NCI-H345 treated with DMSO at 0.1 percent for 48 hours (cell line): ENCODE measurements around the gene NUDT14.
A peak's percentile ranks its signal among the peaks of the same experiment; 100 is the strongest.

ENCODE experiments used
- DNase-seq: peaks from one replicate; lab custom pipeline; 2025; ENCODE audit not compliant: unreplicated experiment; lab: John Stamatoyannopoulos, UW

Gene NUDT14

DNA sequence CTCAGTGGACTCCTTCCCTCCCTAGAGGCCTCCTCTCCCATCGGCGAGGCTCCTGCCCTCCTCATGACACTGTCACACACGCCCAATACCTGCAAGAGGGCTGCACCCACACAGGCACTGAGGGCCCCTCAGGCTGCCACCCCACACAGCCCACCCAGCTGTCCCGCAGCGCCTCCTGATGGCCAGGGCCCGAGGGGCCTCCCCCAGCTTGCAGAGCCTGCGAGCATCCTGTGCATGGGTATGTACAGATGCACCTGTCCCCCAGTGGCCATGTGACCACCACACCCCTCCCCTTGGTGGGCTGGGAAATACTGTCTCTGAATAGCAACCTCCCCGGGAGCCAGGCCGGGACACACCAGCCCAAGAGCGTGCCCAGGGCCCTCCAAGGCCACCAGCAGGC lies 19.0 kb upstream of the NUDT14 start:
- no peak for DNase-seq

DNA sequence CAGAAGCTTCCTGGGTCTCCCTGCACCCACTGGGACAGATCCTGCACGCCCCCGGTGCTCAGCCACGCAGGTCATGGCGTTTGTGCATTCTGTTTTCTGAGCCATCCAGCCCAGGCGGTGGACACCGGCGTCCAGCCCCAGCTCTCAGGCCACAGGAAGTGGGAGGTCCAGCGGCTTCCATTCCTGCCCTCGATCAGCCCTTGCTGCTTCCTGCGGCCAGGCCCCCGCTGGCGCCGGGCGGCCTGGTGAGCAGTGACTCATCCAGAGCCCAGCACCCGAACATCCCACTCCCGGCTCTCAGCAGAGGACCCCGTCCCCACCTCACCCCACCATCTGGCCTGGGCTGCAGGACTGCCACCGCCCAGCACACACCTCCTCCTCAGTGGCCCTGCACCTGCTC lies 18.0 kb upstream of the NUDT14 start:
- DNase-seq, result no peak

DNA sequence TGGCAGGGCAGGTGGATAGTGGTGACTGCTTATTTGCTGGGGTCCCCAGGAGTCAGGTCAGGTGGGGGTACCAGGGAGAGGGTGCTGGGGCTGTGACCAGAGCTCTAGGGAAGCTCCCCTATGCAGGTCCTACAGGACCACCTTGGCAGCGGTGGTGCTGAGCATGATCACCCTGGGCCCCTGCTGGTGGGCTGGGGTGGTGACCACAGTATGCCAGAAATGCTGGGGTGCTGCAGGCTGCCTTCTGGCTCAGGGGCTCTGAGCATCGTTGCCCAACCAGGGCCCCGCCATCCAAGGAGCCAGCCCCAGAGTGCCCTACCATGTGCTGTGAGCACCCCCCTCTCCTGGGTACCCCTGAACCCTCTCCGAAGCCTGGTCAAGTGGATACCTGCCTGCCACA lies 17.5 kb upstream of the NUDT14 start:
- DNase-seq, result no peak

DNA sequence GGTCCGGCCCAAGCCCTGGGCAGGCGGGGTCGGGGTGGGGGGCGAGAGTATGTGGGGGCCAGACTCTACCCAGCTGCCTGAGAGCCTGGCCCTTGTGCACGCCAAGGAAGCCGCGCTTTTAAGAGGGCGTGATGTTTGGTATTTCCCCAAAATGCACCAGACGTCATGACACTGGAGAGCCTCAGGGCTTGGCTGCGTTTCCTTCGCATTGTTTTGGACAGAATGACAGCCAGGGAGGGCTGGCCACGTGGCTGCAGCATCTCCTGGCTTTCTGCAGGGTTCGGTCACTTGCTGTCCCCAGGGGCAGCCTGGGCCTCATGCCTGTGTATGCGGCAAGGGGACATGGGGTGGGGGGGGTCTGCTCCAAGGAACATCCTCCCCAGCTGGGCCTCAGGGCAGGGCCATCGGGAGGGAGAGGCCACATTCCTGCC lies 16.1 kb upstream of the NUDT14 start:
- DNase-seq, result no peak

DNA sequence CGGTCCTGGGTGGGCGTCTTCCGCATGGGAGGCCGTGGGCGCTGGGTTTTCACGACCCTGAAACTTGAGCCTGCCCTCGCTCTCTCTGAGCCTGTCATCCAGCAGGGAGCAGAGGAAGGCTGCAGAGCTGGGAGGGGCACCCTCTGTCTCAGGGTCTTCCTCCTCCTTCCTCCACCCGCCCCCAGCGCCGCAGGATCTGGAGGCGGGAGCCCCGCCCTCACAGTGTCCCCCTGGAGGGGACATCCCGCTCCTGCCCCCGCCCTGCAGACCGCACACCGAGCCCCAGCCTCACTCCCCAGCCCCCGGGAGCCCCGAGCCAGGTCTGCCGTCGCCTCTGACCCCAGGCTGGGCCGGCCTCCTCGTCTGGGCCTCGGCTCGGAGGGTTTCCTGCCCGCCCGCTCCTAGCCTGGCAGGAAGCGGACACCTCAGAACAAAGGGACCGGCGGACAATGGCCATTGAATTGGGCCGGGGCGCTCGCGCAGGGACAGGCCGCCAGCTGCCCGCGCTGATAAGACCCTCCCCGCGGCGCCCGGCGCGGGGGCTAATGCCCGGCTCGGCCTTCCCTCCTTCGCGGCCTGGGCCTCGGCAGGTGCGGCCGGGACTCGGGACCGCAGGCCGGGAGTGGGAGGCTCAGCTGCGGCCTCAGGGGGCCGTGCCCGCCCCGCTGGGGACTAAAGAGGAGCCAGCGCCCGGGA lies 15.3 kb upstream of the NUDT14 start:
- no peak for DNase-seq

DNA sequence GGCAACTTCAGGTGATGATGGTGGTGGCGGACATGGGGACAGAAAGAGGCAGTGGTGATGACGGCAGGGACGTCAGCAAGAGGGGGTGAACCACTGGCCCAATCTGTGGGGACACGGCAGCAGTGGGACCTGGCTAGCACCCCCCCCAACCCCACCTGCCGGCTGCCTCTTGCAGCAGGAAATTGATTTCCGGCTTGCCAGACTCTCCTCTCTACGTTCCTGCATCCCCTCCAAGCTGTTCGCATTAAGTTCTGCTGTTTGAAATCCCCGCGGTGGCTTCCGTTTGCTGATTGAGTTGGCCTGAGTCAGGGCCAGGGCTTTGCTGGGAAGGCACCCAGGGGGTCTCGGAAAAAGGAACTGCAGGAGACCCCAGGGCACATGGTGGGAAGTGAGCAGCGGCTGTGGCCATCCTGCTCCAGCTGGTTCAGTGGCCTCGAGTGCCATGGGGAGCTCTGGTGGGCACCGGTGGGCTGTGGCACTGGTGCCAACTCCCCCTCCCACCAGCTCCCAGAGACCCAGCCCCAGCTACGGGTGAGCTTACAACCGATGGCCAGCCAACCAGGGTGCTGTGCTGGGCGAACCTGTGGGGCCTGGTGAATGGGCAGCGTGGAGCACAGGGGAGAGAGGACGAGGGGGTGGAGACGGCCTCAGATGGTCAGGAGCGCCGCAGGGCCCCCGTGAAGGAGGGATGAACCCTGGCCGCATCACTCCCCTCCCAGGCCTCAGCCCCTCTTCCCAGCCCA lies 14.6 kb upstream of the NUDT14 start:
- no peak for DNase-seq

DNA sequence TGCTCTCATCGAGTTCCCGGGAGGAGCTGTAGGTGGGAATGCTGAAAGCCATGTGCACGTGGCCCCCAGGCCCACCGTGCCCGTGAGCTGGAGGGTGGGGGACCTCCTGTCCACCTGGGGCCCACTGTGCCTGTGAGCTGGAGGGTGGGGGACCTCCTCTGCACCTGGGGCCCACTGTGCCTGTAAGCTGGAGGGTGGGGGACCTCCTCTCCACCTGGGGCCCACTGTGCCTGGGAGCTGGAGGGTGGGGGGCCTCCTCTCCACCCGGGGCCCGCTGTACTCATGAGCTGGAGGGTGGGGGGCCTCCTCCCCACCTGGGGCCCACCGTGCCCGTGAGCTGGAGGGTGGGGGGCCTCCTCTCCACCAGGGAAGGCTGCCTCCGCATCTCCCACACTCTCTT lies 13.9 kb upstream of the NUDT14 start:
- no peak for DNase-seq

DNA sequence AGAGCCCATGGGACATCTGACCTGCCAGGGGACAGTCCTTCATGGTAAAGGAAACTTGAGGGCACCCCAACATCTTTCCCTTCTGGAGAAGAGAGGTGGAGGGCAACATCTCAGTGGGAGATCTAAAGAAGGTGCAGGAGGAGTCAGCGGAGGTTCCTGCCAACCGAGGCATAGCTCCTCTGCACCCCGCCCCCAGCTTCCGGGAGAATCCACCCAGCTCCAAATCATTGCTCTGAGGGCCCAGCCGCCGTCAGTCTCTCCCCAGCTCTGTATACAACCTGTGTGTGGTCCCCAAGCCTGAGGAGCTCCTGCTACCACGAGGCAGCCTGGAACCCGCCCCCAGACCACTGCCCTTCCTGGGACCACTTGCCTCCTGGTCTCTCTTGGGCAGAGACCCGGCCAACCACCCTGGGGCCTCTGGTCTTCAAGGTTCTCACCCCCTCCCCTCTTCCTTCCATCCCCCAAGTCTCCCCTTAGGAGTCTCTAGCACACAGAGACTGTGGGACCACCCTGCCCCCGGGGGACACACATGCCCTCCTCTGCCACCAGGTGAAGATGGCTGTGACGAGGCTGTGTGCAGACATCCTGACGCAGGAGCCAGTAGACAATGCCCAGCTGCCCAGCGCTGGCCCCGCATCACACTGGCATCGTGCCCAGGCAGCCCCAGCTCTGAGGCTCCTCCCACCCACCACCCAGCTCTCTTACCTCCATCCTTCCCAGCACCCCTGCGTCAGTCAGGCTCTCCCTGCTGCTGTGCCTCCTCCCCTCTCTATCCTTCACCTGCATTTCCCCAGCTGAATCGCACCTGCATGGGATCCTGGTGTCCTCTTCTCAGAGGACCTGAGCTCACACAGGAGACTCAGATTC lies 13.0 kb upstream of the NUDT14 start:
- DNase-seq, result peak; percentile 86

DNA sequence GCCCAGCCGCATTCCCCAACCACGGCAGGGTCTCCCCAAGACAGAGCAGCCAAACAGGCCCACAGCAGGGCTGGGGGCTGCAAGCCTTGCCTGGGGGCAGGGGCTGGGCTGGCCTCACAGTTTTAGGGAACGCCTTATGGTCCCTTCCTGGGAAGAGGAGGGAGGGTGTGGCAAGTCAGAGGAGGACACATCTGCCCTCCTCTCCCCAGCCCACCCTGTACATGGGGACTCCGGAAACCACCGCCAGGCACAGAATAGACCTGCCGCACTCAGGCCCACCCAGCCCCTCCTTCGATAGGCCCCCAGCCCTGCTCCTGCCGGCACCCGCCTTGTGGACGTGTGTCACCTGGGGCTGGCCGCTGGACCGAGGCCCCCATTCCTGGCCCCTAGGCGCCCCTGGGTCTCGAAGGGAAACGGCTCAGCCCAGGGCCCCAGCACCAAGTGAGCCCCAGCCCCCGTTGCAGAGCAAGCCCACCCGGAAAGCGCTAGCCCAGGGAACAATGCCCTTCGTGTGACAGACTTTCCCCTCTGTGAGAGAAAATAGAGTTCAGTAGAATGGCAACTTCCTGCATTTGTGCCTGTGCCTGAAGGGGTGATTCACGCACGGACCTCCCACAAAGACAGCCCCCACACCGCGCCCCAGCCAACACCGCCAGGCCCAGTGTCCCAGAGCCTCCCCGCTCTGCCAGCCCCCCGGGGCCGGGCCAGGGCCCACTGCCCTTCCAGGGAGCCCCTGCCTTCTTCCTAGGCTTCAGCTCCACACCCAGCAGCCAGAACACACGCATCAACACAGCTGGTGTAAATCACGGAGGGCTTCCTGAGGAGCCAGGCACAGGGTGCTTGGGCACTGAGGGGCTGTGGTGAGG lies 12.0 kb upstream of the NUDT14 start:
- no peak for DNase-seq

DNA sequence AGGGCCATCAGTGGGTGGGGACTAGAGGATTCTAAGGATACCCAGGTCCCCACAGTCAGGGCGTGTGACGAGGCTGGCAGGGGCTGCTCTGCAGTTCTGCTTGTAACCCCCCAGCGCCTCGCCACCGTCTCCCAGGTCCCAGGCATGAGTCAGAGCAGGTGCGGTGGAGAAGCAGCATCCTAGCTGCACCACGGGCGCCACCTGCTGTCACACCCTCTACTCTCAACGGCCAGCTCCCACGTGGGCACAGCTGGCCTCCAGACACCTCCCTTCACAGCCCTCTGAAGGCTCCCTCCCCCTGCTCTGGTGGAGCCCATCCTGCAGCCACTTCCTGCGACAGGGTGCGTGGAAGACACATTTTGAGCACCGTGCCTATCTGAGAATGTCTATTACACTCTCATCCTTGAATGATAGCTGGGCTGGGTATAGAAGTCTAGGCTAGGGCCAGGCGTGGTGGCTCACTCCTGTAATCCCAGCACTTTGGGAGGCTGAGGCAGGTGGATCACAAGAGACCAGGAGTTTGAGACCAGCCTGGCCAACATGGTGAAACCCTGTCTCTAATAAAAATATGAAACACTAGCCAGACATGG lies 6.9 kb upstream of the NUDT14 start:
- DNase-seq, result no peak

DNA sequence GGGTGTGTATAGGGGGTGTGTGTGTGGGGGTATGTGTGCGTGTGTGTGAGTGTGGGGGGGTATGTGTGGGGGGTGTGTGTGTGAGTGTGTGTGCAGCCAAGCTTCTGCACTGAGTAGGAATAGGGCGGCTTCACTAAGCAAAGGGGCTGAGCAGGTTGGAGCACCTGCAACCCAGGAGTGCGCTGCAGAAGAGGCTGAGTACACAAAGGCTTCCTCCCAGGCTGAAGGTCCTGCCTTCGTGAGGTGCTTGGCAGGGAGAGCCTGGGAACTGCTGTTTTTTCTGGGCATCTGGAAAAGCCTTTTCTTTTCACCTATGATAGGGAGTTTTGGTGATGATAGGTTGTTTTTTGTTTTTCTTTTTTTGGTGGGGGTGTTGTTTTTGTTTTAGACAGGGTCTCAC lies 6.0 kb upstream of the NUDT14 start:
- DNase-seq, result peak; percentile 64

DNA sequence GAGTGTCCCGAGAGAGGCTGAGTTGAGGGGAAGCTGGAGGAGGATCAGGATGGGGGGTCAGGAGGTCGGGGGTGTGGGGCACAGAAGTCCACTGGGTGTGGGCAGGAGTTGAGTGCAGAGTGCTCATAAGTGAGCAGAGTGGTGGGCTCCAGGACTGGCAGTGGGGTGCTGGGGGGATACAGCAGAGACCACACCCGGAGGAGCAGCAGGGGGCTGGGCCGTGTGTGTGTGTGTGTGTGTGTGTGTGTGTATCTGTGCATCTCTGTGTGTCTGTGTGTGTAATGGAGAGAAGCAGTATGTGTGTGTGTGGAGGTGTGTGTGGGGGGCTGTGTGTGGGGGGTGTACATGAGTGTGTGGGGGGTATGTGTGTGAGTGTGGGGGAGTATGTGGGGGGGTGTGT lies 4.9 kb upstream of the NUDT14 start:
- no peak for DNase-seq

DNA sequence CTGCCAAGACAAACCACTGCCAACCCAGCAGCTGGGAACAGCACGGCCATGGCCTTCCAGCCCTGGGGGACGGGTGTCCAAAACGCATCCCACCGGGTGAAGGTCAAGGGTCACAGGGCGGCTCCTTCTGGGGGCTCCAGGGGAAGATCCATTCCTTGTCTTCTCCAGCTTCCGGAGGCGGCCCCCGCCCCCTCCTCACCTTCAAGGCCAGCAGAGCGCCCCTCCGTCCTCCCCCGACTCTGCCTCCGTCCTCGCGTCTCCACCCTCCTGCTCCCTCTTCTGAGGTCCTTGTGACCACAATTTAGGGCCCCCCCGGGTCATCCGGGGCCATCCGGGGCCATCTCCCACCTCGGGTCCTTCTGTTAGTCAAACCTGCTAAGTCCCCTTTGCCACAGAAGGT lies 3.9 kb upstream of the NUDT14 start:
- DNase-seq, result no peak

DNA sequence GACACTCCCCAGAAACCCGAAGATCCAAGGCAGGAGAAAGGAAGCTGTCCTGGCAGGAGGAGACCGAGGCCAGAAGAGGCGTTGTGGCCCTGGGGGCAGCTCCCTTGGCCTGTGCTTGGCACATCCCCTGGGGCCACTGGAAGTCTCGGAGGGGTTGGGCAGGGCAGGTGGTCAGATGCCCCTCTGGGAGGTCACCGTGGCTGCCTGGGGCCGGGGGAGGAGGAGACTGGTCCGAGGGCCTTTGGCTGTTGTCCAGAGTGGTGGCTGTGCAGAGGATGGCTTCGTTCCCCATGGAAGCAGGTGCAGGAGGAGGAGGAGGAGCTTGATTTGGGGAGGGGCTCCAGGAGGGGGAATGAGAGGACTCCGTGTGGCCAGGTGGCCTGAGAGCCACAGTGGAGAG lies 3.3 kb upstream of the NUDT14 start:
- no peak for DNase-seq

DNA sequence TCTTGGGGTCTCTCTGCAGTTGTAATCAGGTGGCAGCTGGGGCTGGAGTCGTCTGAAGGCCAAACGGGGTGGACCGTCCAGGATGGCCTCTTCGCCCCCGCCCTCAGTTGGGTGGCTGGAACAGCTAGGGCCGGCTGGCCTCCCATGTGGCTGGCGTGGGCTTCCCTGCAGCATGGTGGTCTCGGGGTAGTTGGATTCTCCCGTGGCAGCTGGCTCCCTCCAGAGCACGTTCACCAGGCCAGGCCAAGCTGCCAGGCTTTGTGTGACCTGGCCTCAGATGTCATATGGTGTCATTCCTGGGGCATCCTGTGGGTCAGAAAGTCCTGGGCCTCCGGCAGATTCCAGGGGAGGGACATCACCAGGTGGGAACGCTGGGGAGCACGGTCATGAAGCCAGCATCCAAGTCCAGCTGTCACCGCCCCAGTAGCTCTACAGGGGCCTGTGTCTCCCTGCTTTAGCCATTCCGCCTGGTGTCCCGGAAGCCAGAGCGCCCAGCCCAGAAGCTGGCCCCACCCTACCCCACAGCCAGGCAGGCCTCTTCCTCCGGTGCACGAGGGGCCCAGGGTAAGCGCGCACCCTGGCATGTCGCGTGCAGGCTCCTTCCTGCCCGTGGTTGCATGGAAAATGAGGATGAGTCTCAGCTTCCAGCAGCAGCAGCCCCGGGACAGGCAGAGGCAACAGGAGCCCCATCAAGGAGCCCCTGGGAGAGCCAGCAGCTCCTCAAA lies 1.3 kb upstream of the NUDT14 start:
- DNase-seq, result no peak

DNA sequence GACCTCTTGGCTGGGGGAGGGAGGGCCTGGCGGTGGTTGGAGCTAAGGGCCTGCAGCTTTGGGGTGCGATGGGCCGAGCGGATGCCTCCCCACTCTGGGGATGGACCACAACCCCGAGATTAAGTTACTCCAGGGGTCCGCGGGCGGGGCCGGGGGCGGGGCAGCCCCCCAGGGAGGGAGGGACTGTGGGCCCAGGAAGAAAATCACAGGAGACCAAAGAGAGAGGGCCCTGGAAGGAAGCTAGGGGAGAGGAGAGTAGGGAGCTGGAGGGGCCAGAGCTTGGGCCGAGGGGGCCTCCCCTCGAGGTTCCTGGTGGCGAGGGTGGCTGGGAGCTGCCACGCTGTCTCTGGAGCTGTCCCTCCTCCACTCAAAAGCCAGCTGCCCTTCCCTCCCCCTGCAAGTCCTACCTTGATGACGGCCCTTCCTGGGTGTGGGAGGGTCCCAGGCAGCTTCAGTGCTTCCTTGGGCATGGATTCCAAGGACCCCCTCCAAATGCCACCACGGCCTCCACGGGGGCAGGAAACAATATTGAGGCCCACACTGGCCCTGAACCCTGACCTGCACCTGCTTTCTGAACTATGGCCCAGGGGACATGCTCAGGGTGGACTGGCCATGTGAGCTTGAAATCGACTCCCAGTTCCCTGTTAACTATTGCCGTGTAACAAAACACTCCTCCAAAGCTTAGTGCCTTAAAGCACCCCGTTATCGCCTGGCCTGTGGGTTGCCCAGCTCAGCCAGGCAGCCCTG lies 610 bp upstream of the NUDT14 start:
- DNase-seq, result no peak

DNA sequence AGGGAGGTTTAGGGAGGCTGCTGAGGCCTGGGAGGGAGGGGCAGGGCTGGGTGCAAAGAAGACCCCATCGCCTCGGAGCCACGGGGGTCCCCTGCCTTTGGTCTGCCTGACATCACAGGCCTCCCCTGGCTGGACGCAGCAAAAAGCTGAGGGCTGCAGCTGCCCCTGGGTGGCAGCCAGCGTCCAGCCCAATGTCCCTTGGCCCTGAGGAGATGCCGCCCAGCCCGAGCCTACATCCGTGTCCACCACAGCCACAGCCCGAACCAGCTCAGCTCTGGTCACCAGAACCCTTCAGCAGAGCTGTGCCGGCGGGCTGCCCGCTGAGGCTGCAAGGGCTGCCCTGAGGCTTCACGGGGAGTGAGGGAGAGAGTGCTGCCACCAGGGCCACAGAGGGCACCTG lies 1.9 kb downstream of the NUDT14 start:
- DNase-seq, result no peak

DNA sequence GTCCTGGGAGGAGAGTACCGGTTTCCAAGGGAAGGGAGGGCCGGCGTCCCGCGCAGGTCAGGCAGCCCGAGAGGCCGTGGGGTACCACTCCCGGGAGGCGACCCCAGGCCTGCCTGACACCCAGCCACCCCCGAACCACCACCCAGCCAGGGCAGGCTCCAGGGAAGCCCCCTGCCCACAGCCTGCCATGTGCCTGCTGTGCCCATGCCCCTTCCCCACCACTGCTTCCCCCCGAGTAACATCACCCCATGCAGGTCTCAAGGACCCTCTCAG lies 2.3 kb downstream of the NUDT14 start:
- no peak for DNase-seq

DNA sequence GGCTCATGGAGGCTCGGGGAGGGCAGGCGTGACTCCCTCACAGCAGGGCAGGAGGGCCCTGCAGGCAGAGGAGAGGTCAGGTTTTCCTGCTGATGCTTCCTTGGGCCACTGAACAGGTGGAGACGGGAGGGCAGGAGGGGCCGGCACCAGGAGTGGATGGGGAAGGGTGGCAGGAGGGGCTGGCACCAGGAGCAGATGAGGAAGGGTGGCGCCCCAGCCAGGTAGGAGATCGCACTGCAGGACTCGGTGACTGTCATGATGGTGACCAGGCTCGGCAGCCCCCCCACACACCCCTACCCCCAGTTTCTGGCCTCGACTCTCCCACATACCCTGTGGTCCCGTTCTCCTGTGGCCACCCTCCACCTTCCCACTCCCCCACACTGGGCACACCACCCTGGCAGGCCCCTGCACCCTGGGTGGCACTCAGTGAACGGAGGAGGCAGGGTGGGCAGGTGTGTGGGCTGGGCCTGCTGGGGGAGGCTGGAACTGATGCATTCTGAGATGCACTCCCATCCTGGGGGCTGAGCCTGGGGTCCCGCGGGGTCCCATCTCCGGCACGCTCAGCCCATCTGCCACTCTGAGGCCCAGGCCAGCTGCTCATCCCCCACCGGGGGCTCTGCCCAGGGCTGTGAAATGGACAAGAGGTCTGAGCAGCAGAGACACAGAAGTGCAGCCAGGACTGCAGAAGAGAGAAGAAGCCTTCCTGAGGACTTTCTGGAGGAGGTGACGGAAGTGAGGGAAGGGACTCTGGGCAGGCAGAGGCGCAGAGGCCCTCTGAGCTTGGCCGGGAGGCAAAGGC lies 2.8 kb downstream of the NUDT14 start:
- no peak for DNase-seq
